ENCODE data around the gene TANC1. TPM values are rescaled to one million over a fixed set of nuclear protein-coding genes. Genes with fewer than 3 reads are reported as not detected.

Gene TANC1
- total RNA-seq, 1 donor = 74.7 TPM

DNA sequence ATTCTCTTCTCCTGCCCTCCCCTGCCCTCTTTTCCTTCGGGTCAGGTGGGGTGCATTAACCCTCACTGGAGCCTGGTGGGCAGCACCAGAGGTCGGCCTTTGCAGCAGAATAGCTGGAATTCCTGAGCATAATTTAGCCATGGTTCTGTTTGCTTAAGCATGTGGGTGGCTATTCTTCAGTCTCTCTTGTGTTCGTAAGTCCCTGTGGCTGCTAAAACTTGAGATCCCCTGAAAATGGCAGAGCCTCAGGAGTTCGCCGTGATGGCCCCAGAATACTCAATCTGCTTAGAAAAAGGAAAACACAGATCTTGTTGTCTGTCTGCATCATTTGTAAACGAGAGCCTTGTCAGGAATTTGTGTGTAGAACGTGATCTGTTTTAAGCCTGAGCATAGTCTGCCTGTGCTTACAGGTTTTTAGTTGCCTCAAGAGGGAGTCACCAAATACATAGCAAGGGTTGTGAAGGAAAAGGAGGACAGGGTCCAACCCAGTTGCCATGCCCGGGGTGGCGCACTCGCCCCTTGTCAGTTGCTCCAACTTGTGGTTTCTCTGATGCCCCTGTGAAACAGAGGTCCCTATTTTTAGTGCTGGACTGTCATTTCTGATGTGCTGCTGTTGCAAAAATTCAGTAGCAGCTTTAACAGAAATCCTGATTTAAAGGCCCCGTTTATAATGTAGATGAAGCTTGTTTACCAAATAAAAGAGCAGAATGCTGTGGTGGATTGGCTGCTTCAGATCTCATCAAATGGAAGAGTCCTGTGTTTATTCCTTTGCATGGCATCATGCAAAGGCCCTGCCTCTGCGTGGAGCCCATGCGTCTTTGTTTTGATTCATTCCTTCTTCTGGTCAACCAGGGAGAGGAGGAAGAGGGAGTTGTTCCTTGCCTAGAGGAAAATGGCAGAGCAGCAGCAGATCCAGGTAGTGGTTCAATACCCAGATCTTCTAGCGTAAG is 243.3 kb downstream of the TANC1 start:
- no peak overlapping the region for H3K4me3 ChIP-seq (ENCODE audit: low read depth, low read length)
- TF ChIP-seq, protein P1, sequence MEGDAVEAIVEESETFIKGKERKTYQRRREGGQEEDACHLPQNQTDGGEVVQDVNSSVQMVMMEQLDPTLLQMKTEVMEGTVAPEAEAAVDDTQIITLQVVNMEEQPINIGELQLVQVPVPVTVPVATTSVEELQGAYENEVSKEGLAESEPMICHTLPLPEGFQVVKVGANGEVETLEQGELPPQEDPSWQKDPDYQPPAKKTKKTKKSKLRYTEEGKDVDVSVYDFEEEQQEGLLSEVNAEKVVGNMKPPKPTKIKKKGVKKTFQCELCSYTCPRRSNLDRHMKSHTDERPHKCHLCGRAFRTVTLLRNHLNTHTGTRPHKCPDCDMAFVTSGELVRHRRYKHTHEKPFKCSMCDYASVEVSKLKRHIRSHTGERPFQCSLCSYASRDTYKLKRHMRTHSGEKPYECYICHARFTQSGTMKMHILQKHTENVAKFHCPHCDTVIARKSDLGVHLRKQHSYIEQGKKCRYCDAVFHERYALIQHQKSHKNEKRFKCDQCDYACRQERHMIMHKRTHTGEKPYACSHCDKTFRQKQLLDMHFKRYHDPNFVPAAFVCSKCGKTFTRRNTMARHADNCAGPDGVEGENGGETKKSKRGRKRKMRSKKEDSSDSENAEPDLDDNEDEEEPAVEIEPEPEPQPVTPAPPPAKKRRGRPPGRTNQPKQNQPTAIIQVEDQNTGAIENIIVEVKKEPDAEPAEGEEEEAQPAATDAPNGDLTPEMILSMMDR (IDR thresholded peaks at IDR 0.05; ENCODE audit: insufficient read depth, low read depth, low read length) = no peak
- DNase-seq (ENCODE audit: low read depth) = no peak

DNA sequence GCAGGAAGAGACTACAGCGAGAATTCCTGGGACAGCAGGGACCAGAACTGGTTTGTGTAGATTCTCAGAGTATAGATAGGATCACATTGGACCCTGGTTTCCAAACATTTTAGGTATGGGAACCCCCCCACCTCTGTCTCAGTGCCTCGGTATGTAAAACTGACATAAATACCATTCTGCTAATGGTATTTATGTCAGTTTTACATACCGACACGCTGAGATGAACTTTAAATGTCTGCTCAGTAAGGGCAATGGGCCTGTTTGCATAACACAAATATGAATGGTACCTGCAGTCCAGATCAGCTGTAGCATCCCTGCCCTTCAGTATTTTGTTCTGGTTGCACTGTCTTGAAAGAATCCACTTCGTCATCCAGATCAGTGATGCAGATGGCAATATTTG is 244.9 kb downstream of the TANC1 start:
- DNase-seq (ENCODE audit: low read depth) = no peak
- no peak overlapping the region for H3K4me3 ChIP-seq (ENCODE audit: low read depth, low read length)
- TF ChIP-seq, protein P1 (IDR thresholded peaks at IDR 0.05; ENCODE audit: insufficient read depth, low read depth, low read length) = no peak

DNA sequence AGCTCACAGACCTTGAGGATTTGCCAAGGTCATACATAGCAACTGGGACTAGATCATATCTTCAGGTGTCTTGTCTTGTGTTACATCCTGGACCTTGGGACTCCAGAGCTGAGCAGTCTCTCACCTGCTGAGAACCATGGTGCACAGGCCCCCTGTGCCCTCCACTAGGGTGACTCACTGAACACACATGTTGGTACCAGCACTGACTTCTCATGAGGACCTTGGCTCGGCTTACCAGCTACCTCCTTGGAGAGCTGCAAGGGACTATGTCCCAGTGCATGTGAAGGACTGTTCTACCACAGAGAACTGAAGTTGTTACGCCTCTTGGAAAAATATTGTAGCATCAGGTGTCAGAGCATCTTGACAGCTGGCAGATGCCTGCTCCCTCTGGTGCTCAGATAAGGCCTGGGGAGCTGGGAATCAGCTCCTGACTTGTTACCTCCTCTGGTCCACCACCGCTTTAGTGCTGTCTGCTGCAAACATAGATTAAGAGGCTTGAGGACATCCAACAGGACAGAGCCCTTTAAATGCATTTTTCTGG is 246.0 kb downstream of the TANC1 start:
- DNase-seq (ENCODE audit: low read depth) = no peak
- TF ChIP-seq, protein P1 (IDR thresholded peaks at IDR 0.05; ENCODE audit: insufficient read depth, low read depth, low read length) = no peak
- H3K4me3 ChIP-seq (ENCODE audit: low read depth, low read length) = no peak overlapping the region

DNA sequence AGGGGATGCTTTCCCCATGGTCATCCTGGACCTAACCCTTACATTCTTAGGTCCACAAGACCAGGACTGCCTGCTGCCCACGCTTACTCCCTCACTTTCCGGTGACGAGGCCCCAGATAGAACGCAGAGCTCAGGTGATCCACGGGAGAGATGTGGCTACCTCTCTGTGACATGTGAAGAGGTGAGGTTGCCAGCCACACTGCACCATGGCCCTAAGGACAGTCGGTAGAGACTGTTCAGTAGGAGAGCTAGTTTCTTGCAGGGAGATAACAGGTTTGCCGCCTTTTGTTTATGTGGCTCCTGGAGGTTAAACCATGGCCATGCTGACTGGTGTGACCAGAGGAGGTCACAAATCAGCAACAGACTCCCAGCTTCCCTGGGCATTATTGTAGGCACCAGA is 246.7 kb downstream of the TANC1 start:
- TF ChIP-seq, protein P1 (IDR thresholded peaks at IDR 0.05; ENCODE audit: insufficient read depth, low read depth, low read length) = no peak
- no peak overlapping the region for H3K4me3 ChIP-seq (ENCODE audit: low read depth, low read length)
- DNase-seq (ENCODE audit: low read depth) = no peak

DNA sequence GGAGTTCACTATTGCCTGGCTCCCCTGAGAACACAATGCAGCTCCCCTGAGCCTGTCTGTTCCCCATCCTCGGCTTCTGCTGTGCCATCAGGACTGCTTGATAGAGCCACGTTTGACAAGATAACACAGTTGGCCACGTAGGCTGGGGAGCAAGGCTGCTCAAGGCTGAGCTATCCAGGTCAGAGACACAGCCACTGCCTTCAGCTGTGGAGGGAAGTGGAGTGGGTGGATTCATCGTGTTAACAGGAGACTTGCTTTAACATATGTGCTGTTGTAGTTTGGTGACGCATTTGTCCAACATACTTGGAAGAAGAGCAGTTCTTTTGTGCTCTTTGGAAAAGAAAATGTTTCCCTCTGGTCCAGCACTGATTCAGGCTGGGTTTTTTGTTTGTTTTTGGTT is 249.2 kb downstream of the TANC1 start:
- H3K4me3 ChIP-seq (ENCODE audit: low read depth, low read length) = no peak overlapping the region
- TF ChIP-seq, protein P1 (IDR thresholded peaks at IDR 0.05; ENCODE audit: insufficient read depth, low read depth, low read length) = no peak
- DNase-seq (ENCODE audit: low read depth) = no peak

DNA sequence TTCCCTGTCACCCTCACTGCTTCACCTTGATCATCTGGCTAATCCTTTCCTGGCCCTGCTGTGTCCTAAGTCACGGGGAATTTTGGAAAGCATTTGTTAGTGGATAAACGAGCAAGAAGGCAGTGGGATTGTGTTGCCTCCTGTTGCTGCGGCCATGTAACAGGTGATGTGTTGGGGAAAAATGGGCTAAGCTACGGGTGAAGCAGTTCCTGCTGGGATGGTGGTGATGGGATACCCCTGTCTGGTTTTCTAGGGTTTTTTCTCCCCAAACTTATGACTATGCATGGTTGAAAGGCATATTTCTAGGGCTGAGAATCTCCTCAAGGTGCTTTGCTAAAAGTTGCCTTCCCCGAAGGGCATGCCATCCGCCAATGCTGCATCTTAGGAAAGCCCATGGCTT is 249.9 kb downstream of the TANC1 start:
- TF ChIP-seq, protein P1 (IDR thresholded peaks at IDR 0.05; ENCODE audit: insufficient read depth, low read depth, low read length) = no peak
- DNase-seq (ENCODE audit: low read depth) = no peak
- H3K4me3 ChIP-seq (ENCODE audit: low read depth, low read length) = no peak overlapping the region
